Peyer's patch (tissue), 4 donors: ENCODE results near the gene ETFA.

ENCODE experiments used
- CTCF ChIP-seq, 6 experiments: fragments of 450-650 bp in 4 of 6; fragments of 200-600 bp in 2 of 6; sonication (generic) in 1 of 6; IDR thresholded peaks; one replicate each; pipeline ENCODE4 v1.5.1; 2017 to 2019; ENCODE audit warnings: antibody characterized with exemption in 6 of 6, mild to moderate bottlenecking in 3 of 6, moderate library complexity in 1 of 6
- POLR2A ChIP-seq, 2 donors: fragments of 450-650 bp; IDR thresholded peaks; one replicate each; pipeline ENCODE4 v1.5.1; 2017; ENCODE audit warnings: antibody characterized with exemption in 2 of 2, mild to moderate bottlenecking in 2 of 2, moderate library complexity in 2 of 2

GRCh38 chr15:76236350-76236749, 74.9 kb downstream of the ETFA start:
- no peak for TF ChIP-seq CTCF (IDR thresholded peaks at IDR 0.05)
- no peak for TF ChIP-seq POLR2A (IDR thresholded peaks at IDR 0.05)
